Measurements from ENCODE around the gene POU2F1. TPM values are rescaled to one million over a fixed set of nuclear protein-coding genes. Genes with fewer than 3 reads are reported as not detected.

POU2F1 gene
- total and polyA plus RNA-seq, 7 donors = 2.3 to 35.5 (median 15.0) TPM

DNA sequence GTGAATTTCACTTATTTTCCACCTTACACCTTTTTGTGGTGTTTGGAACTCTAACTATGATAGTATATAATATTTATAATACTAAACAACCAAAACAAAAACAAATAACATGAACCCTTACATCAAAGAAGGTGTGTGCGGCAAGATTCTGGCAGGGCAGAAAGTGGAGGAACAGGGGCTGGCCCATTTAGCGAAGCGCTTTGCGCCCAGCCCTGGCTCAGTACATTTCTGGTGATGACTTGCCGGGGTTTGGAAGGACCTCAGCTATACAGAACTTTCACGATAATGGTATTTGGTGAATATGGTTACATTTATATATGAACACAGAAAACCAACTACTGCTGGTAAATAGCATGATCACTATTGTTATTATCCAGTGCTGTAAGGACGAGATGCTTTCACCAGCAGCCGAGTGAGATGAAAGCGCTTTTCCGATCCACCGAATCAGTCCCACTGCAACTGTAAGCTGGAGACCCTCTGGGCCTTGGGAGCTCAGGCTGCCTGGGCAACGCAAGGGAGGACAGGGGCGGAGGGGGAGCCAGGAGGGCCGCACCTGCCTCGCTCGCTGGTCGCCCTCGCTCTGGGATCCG lies 233.7 kb downstream of the POU2F1 start:
- peak; percentile 15 for DNase-seq
- Histone ChIP-seq H3K9me3 (no peaks in the 10 kb centered on the region), H3K4me3 (peak overlapping the region; percentile 53 to 81 (median 72)), H3K36me3 (no peaks in the 10 kb centered on the region), H3K27ac (peak overlapping the region; percentile 76 to 87 (median 80)), H3K27me3 (no peaks in the 10 kb centered on the region), H3K4me1 (peaks cover 0 to 8% (median 5%) of the 10 kb centered on the region in 4 donors)
- WGBS, 2 donors = 26 to 28% methylated on average over 19 of the region's 19 CpGs
- no peak for TF ChIP-seq POLR2AphosphoS5 (IDR thresholded peaks at IDR 0.05)
- no peak for TF ChIP-seq EP300 (IDR thresholded peaks at IDR 0.05)
- intact Hi-C loops (cut with DNase I) = loop anchor here (10.0 kb wide), 2 partner anchors 230 to 550 kb away; no protein-coding TSS in a partner anchor

- WGBS, 2 donors = 0% methylated on average over 85 of the region's 85 CpGs
- Histone ChIP-seq H3K36me3 (no peaks in the 10 kb centered on the region), H3K27ac (peak overlapping the region; percentile 76 to 87 (median 80)), H3K9me3 (no peaks in the 10 kb centered on the region), H3K27me3 (no peaks in the 10 kb centered on the region), H3K4me1 (peaks cover 0 to 8% (median 5%) of the 10 kb centered on the region in 4 donors), H3K4me3 (peak overlapping the region; percentile 53 to 81 (median 72))
- intact Hi-C loops (cut with DNase I) = loop anchor here (5.0 to 10.0 kb wide), 4 partner anchors 77 to 550 kb away; no protein-coding TSS in a partner anchor
- TF ChIP-seq POLR2AphosphoS5 (IDR thresholded peaks at IDR 0.05) (peak in 2 of 4 donors; percentile 73 to 77), POLR2A (IDR thresholded peaks at IDR 0.05) (peak in 1 of 2 donors; percentile 19), EP300 (IDR thresholded peaks at IDR 0.05) (no peak), CTCF (IDR thresholded peaks at IDR 0.05) (no peak)
- peak; percentile 82 for DNase-seq
These were observed 234.5 kb downstream of the POU2F1 start for GRCh38 chr1:167454894-167455785.

DNA sequence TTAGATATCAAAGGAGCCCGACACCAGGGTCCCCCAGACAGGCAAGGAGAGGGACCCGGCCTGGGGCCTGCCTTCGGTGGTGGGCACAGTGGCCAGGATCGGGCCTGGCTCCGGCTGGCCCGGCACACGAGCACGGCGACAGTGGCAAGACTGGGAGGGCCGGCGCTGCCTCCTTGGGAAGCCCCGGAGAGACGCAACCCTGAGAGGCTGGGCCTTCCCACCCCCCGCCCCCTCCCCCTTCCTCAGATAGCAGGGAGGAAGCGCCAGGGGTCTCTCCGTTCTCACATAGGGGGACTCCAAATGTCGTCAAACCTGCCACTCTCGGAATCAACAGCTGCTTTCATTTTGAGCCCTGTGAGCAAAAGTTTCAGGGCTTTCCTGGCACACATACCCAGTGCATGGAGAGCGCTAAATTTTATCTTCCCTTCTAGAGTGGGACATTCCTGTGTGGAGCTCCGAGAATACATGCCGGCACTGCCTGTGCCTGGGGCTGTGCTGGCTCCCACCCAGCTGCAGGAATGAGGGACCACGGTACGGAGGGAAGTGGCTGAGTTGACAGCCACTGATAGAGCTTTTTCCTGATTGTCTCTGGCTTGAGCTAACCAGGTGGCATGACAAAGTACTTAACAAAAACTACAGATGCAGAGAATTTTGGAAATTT lies 235.2 kb downstream of the POU2F1 start:
- Histone ChIP-seq H3K9me3 (no peaks in the 10 kb centered on the region), H3K27ac (peak overlapping the region; percentile 76 to 87 (median 80)), H3K27me3 (no peaks in the 10 kb centered on the region), H3K4me3 (peak overlapping the region; percentile 53 to 81 (median 72)), H3K36me3 (no peaks in the 10 kb centered on the region), H3K4me1 (peaks cover 0 to 8% (median 5%) of the 10 kb centered on the region in 4 donors)
- WGBS, 2 donors = 3 to 4% methylated on average over 23 of the region's 23 CpGs
- intact Hi-C loops (cut with DNase I) = loop anchor here (5.0 to 10.0 kb wide), 4 partner anchors 76 to 551 kb away; no protein-coding TSS in a partner anchor
- DNase-seq = peak; percentile 65
- no peak for TF ChIP-seq POLR2A (IDR thresholded peaks at IDR 0.05)
- TF ChIP-seq CTCF (IDR thresholded peaks at IDR 0.05) = no peak
- no peak for TF ChIP-seq POLR2AphosphoS5 (IDR thresholded peaks at IDR 0.05)
- no peak for TF ChIP-seq EP300 (IDR thresholded peaks at IDR 0.05)

DNA sequence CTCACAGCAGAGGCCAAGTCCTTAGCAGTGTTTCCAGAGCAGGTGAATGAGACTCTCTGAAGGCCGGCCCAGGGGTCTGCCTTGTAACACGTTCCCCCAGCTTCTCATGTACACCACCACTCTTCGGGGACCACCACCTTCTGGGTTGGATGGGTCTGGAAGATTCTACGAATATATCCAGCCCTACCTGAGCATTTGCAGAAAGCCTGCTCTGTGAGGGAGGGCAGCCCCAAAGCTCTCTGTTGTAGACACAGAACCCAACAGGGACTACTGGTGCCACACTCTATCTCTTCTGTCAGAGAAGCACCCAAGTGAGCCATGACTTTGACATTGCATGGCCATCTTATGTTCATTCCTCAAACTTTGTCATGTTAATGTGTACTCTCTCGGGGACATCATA lies 235.8 kb downstream of the POU2F1 start:
- Histone ChIP-seq H3K27me3 (no peaks in the 10 kb centered on the region), H3K36me3 (no peaks in the 10 kb centered on the region), H3K4me3 (peak overlapping the region in 1 of 4 donors; percentile 65), H3K9me3 (no peaks in the 10 kb centered on the region), H3K4me1 (peaks cover 0 to 8% (median 5%) of the 10 kb centered on the region in 4 donors), H3K27ac (peak overlapping the region; percentile 76 to 87 (median 80))
- peak; percentile 59 for DNase-seq
- intact Hi-C loops (cut with DNase I) = loop anchor here (5.0 to 10.0 kb wide), 4 partner anchors 76 to 552 kb away; no protein-coding TSS in a partner anchor
- WGBS, 2 donors = 90 to 93% methylated on average over 5 of the region's 5 CpGs
- no peak for TF ChIP-seq CTCF (IDR thresholded peaks at IDR 0.05)
- TF ChIP-seq EP300 (IDR thresholded peaks at IDR 0.05) = no peak
- no peak for TF ChIP-seq POLR2AphosphoS5 (IDR thresholded peaks at IDR 0.05)
- no peak for TF ChIP-seq POLR2A (IDR thresholded peaks at IDR 0.05)

Measured in sigmoid colon (tissue), 7 donors.